D721Med (cell line): Measurements from ENCODE around the gene FAF1.
"Not testable (repeated sequence)": the region's sequence is repeated elsewhere in the genome, so short reads cannot be mapped to it uniquely, and the experiment has no call there.

Source experiments
- DNase-seq: peaks from one replicate; pipeline ENCODE4 v3.0.0; 2011; ENCODE audit warnings: low spot score; ENCODE audit not compliant: insufficient read length
- FAIRE-seq: peaks from 2 replicates; lab custom pipeline; 2011; peaks lifted over from hg19 to GRCh38; lab: Jason Lieb, UNC
- CTCF ChIP-seq: IDR thresholded peaks from 2 replicates; pipeline ENCODE4 v1.5.1; 2012; ENCODE audit warnings: mild to moderate bottlenecking, control low read depth; ENCODE audit not compliant: insufficient read depth; ENCODE audit errors: missing control alignments

Gene FAF1

GRCh38 chr1:50923564-50923963 is 36.5 kb downstream of the FAF1 start:
- FAIRE-seq (no peak), DNase-seq (no peak)
- no peak for TF ChIP-seq CTCF

GRCh38 chr1:50921029-50921428 is 39.0 kb downstream of the FAF1 start:
- no peak for TF ChIP-seq CTCF
- DNase-seq (no peak), FAIRE-seq (no peak)

GRCh38 chr1:50920409-50920808 is 39.7 kb downstream of the FAF1 start:
- no peak for TF ChIP-seq CTCF
- FAIRE-seq (no peak), DNase-seq (no peak)

- no peak for DNase-seq
- TF ChIP-seq CTCF = no peak
- FAIRE-seq = no peak
Observed at GRCh38 chr1:50917138-50918137, 42.6 kb downstream of the FAF1 start.

- no peak for FAIRE-seq
- no peak for TF ChIP-seq CTCF
- DNase-seq = no peak
Observed at GRCh38 chr1:50915621-50916020, 44.4 kb downstream of the FAF1 start.

- FAIRE-seq = no peak
- DNase-seq = no peak
- no peak for TF ChIP-seq CTCF
Observed at GRCh38 chr1:50913954-50914353, 46.1 kb downstream of the FAF1 start.

GRCh38 chr1:50910356-50910755 is 49.7 kb downstream of the FAF1 start:
- DNase-seq, FAIRE-seq: not testable (repeated sequence)

GRCh38 chr1:50907610-50908009 is 52.5 kb downstream of the FAF1 start:
- not testable (repeated sequence) for FAIRE-seq, DNase-seq

- DNase-seq, FAIRE-seq: not testable (repeated sequence)
Observed at GRCh38 chr1:50906050-50906449, 54.0 kb downstream of the FAF1 start.
